ELR (cell line): ENCODE data around the gene ZNF516.

Source experiments
- DNase-seq: peaks from one replicate; pipeline ENCODE4 v3.0.0-alpha.2; 2015; ENCODE audit warnings: low read depth

The ZNF516 gene

DNA sequence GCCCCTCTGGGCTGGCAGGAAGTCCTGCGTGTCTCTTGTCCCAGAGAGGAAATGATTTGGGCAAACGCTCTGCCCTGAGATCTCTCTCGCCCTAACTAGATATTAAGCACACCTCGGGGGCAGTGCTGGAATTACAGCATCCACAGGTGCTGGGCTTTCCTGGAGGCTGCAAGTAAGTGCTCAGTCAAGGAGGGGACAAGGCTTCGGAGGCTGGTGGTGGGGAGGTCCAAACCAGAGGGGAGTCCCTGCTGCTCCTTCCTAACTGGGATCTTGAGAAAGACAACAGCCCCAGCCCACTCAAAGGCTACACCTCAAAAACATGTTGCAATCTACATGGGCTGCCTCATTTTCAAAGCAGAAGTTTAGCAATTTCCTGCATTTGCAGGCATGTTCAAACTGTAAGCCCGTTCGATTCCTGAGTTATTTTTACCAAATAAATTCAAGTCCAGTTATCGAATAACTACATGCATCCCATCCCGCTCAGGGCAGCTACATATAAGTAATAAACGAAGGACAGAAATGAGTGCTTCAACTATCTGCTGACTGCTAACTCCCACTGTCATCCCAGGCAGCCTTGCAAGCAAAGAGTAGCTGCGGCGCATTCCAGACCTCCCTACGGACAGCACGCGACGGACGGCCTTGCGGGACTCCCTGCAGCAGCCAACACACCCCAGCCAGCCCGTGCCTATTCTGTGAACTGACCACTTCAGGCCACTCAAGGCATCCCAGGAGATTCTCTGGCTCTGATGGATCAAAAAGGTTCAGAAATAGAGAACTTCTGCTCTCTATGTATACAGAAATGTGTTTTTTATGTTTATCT is 27.5 kb downstream of the ZNF516 start:
- no peak for DNase-seq

- no peak for DNase-seq
These were observed 28.5 kb downstream of the ZNF516 start for GRCh38 chr18:76466410-76466991.

DNA sequence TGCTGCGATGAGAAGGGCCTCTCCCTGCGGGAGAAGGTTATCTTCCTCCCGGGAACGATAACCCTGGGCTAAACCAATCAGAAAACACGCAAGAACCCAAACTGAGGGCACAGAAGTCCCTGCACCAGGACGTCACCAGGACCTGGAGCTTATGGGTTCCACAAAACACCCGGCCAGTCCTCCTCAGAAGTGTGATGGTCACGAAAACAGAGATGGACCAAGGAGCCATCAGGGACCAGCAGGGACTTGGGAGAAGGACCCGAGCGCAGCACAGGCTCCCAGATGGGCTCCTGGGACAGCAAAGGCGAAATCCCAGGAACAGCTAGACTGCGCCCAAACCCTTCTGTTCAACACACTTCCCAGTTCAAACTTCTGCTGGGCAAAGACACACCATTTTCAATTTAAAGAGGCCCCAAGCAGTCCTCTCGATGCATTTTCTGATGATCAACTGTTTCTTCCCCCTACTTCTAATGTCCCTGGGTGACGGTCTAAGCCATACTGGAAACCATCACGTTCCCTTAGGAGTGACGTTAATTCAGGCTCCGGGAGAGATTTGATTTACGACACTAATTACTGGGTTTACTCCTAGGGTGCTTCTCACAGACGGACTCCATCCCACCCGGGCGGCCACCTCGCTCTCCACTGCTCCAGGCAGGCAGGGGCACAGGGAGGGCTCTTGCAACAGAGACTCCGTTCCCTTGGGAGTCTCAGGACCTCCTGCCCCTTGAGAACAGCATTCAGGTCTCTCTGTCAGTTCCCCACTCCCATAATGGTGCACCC is 29.2 kb downstream of the ZNF516 start:
- DNase-seq, result no peak

GRCh38 chr18:76464281-76465259 is 30.5 kb downstream of the ZNF516 start:
- no peak for DNase-seq

- no peak for DNase-seq
These were observed 31.2 kb downstream of the ZNF516 start for GRCh38 chr18:76463872-76464271.

- DNase-seq, result no peak
These were observed 31.7 kb downstream of the ZNF516 start for GRCh38 chr18:76463358-76463757.

GRCh38 chr18:76462326-76462694 is 32.7 kb downstream of the ZNF516 start:
- DNase-seq, result no peak

DNA sequence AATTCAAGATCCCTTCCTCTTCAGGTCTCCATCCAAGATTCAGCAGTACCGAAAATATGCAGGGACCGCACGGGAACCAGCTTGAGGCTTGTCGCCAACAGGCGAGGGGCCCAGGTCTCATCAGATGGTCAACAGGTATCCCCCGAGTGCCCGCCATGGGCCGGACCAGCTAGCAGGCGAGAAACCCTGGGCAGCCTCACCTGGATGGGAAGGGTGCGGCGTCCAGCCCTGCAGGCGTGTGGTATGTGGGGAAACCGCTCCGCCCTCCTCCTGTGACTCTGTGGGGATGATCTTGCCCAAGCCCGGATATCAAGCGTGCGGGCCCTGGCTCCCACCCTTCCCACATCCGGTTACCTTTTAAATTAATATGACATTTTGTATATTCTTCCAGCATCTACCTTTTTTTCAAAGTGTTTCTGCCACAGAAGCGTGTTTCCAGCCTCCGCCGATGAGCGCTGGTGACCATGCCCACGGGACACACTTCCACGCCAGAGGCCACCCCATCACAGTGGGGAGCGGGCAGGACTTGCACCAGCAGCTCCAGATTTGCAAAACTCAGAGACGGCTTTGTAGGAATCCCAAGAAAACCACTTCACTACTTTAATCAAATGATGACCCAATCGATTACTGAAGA is 33.2 kb downstream of the ZNF516 start:
- DNase-seq, result no peak

GRCh38 chr18:76461148-76461547 is 33.9 kb downstream of the ZNF516 start:
- no peak for DNase-seq

GRCh38 chr18:76460482-76460881 is 34.6 kb downstream of the ZNF516 start:
- DNase-seq, result no peak

DNA sequence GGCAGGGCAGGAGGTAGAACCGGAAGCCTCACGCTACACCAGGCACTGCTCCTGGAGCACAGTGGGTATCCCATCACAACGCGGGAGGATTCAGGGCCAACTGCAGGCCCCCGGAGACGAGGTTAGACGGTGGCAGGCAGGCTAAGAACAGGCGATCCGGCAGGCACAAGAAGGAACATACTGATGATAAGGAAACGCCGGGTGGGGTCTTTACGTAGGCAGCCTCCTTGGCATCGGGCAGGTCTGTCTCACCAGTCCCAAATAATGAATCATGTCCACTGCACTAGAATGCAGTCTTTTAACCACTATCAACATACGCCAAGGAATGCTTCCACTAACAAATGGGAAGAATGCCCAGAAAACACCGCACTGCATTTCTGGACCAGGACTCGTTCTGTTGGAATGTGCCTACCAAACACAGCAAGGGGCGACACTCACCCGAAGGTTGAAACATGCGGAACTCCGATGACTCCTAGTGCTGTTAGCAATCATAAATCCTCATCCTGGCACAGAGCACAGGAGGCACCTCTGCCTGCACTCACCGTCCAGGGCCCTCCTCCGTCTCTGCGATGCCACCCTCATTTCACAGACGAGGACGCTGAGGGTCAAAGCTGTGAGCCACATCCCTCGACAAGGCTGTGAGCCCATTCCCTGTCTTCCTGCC is 35.2 kb downstream of the ZNF516 start:
- peak; percentile 99 for DNase-seq

- no peak for DNase-seq
These were observed 35.7 kb downstream of the ZNF516 start for GRCh38 chr18:76459312-76459686.

DNA sequence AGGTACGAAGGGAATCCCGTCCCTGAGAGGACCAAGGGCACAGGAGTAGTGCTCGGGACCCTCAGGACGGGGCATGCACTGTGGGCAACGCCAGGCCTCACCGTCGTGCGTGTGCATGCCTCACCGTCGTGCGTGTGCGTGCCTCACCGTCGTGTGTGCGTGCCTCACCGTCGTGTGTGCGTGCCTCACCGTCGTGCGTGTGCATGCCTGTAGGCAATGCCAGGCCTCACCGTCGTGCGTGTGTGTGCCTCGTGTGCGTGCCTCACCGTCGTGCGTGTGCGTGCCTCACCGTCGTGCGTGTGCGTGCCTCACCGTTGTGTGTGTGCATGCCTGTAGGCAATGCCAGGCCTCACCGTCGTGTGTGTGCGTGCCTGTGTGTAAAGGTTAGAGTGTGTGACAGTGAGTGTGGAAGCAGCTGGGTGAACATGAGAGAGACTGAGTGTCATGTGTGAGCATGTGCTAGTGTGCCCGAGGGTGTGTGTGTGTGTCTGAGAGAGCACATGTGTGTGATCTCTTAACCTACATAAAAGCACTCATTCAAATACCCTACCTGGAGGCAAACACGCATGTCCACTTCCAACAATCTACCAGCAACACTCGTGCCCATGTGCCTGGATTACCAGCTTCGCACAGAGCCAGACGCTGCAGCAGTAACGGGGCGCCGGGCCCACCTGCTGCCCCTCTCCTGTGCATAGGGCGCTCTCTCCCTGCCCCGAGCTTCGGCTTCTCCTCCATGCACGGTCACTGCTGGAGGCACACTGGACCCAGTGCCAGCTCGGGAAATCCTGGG is 36.3 kb downstream of the ZNF516 start:
- DNase-seq, result no peak

DNA sequence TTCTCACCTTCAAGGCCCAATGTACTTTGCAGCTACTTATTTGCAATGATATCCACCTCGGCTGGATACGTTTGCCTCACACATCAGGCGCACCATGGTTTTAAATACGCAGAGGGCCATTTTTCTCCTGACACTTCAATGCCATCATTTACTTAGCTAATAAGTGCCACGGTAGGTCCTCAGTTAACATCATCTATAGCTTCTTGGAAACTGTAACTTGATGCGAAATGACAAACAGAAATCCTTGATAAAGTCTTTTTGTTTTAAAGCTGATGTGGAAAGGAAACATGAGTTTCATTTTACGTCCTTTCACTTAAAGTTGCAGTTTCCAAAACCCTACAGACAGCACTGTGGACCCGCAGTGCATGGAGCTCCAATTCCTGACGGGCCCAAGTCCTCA is 37.1 kb downstream of the ZNF516 start:
- no peak for DNase-seq

DNA sequence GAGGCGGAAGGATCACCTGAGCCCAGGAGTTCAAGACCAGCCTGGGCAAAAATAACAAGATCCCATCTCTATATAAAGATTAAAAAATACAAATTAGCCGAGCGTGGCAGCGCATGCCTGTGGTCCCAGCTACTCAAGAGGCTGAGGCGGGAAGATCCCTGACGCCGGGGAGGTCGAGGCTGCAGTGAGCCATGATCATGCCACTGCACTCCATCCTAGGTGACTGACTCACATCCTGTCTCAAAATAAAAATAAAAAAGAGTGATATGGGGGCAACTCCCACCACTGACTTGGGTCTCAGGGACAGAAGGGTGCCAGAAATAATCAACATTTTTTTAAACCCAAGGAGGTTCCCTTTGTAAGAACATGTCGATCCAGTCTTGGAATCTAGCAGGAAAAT is 37.6 kb downstream of the ZNF516 start:
- DNase-seq, result peak; percentile 28

DNA sequence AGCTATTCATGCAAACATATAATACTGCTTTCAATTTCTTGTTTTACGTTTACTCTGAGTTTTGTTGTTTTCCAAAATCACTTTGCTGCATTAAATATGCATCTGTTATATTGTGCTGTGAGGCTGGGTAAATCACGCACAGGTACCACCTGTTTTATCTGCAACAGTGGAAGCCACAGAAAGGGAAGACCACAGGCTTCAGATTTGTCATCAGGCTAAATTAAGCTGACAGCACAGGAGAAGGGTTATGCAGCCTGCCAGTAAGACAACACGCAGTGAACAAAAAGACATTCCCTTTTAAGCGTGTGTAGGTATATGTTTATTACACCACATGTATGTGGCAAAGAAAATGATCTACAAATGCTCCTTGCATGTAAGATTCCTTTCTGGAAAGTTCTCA is 38.2 kb downstream of the ZNF516 start:
- DNase-seq, result no peak

GRCh38 chr18:76456018-76456750 is 38.9 kb downstream of the ZNF516 start:
- no peak for DNase-seq

- no peak for DNase-seq
These were observed 39.9 kb downstream of the ZNF516 start for GRCh38 chr18:76455003-76455676.

DNA sequence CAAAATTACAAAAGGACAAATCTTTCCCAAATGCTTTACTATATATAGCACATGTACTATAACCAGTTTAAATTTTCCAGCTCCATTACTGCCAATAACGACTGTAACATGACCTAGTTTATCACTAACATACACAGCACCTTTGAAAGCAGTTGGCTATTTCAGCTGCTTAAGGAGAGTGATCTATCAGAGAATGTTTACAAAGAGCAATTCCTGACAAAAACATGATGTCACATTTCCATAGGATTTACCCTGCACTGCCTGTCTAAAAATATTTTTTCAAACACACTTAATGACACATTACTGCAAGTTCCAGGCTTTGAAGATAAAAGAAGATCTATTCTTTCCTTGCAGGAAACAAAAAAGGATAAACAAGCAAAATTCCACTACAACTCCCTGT is 40.6 kb downstream of the ZNF516 start:
- no peak for DNase-seq
